A549 (cell line): Measurements from ENCODE around the gene CYLC1.

Source experiments
- BHLHE40 ChIP-seq: IDR thresholded peaks from 2 replicates; pipeline ENCODE4 v1.6.1; 2012; ENCODE audit warnings: low read depth, low read length, inconsistent platforms
- EHMT2 ChIP-seq: fragments of 200-600 bp; sonication (generic); IDR thresholded peaks from 2 replicates; pipeline ENCODE4 v1.6.1; 2016; ENCODE audit warnings: antibody characterized with exemption, low read depth, mild to moderate bottlenecking, moderate library complexity
- FOSB ChIP-seq: fragments of 250-450 bp; sonication (Bioruptor Pico); IDR thresholded peaks from 2 replicates; pipeline ENCODE4 v1.5.0; 2020; ENCODE audit warnings: mild to moderate bottlenecking, moderate library complexity
- KDM5A ChIP-seq: fragments of 200-600 bp; sonication (generic); IDR thresholded peaks from 2 replicates; pipeline ENCODE4 v1.6.1; 2016; ENCODE audit warnings: antibody characterized with exemption, mild to moderate bottlenecking
- PBX3 ChIP-seq: IDR thresholded peaks from 2 replicates; pipeline ENCODE4 v1.6.1; 2012
- POLR2A ChIP-seq: IDR thresholded peaks from 2 replicates; pipeline ENCODE4 v1.6.1; 2012; ENCODE audit warnings: mild to moderate bottlenecking, low read length
- SMC3 ChIP-seq: fragments of >200 bp; sonication (Bioruptor Twin); formaldehyde crosslinking; IDR thresholded peaks from 3 replicates; pipeline ENCODE4 v1.6.1; 2018; ENCODE audit warnings: inconsistent platforms
- ZSCAN20 ChIP-seq: fragments of 250-450 bp; sonication (Bioruptor Pico); IDR thresholded peaks from 2 replicates; pipeline ENCODE4 v1.8.0; 2022; ENCODE audit warnings: mild to moderate bottlenecking, moderate library complexity
- TF ChIP-seq, protein P1 (sequence below): fragments of 450-650 bp; IDR thresholded peaks from 2 replicates; pipeline ENCODE4 v1.6.1; 2014; ENCODE audit warnings: antibody characterized with exemption
- TF ChIP-seq, protein P2 (sequence below): fragments of >200 bp; sonication (Bioruptor Twin); formaldehyde crosslinking; IDR thresholded peaks from 3 replicates; pipeline ENCODE4 v1.5.1; 2016
- TF ChIP-seq, protein P3 (sequence below): IDR thresholded peaks from 2 replicates; pipeline ENCODE4 v1.6.1; 2012

DNA sequence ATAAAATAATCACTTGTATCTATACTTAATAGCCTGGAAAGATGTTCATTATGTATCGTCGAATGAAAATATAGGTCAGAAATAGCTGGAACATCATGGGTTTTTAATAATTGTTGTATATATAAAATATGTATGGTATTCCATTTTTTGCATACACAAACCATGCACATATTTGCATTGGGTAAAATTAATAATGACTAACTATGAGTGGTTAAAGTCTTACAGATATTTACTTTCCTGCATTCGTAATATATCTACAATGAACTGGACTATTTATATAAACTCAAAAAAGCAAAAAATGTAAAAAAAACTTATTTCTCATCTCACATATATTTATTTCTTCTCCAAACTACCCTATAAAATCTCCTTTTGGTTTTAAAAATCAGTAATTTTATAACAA is 46.0 kb downstream of the CYLC1 start:
- TF ChIP-seq, protein P1, sequence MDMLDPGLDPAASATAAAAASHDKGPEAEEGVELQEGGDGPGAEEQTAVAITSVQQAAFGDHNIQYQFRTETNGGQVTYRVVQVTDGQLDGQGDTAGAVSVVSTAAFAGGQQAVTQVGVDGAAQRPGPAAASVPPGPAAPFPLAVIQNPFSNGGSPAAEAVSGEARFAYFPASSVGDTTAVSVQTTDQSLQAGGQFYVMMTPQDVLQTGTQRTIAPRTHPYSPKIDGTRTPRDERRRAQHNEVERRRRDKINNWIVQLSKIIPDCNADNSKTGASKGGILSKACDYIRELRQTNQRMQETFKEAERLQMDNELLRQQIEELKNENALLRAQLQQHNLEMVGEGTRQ: no peak
- TF ChIP-seq POLR2A (no peak), BHLHE40 (no peak), KDM5A (no peak), PBX3 (no peak), FOSB (CRISPR knock-in tag) (no peak), EHMT2 (no peak), SMC3 (no peak), ZSCAN20 (no peak)
- TF ChIP-seq, protein P2, sequence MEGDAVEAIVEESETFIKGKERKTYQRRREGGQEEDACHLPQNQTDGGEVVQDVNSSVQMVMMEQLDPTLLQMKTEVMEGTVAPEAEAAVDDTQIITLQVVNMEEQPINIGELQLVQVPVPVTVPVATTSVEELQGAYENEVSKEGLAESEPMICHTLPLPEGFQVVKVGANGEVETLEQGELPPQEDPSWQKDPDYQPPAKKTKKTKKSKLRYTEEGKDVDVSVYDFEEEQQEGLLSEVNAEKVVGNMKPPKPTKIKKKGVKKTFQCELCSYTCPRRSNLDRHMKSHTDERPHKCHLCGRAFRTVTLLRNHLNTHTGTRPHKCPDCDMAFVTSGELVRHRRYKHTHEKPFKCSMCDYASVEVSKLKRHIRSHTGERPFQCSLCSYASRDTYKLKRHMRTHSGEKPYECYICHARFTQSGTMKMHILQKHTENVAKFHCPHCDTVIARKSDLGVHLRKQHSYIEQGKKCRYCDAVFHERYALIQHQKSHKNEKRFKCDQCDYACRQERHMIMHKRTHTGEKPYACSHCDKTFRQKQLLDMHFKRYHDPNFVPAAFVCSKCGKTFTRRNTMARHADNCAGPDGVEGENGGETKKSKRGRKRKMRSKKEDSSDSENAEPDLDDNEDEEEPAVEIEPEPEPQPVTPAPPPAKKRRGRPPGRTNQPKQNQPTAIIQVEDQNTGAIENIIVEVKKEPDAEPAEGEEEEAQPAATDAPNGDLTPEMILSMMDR: no peak
- TF ChIP-seq, protein P3, sequence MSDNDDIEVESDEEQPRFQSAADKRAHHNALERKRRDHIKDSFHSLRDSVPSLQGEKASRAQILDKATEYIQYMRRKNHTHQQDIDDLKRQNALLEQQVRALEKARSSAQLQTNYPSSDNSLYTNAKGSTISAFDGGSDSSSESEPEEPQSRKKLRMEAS: no peak
